CD4-positive, alpha-beta memory T cell (primary cell): ENCODE results near the gene SH3BP4. TPM values are rescaled to one million over a fixed set of nuclear protein-coding genes. Genes with fewer than 3 reads are reported as not detected.

ENCODE experiments used
- CTCF ChIA-PET: fragments of 350-600 bp; sonication (Branson Sonifier 250); formaldehyde crosslinking; loops from one replicate; lab custom pipeline; 2021; ENCODE audit warnings: inconsistent platforms; ENCODE audit not compliant: partially characterized antibody; lab: Charles Lee
- POLR2A ChIA-PET: fragments of 350-600 bp; sonication (Branson Sonifier 250); formaldehyde crosslinking; loops from one replicate; lab custom pipeline; 2021; ENCODE audit not compliant: partially characterized antibody; lab: Charles Lee
- DNase-seq, 5 donors: peaks; one replicate each; pipeline versions ENCODE4 v3.0.0 to v3.0.0-alpha.2; 2020 to 2022; ENCODE audit warnings: mixed read lengths in 1 of 5
- H3K27ac ChIP-seq: one replicate; pipeline ENCODE4 v1.7.0; 2013; ENCODE audit warnings: low read depth, low read length
- H3K27me3 ChIP-seq: 2 replicates; pipeline ENCODE4 v1.7.0; 2013; ENCODE audit warnings: mild to moderate bottlenecking, low read length, moderate library complexity; ENCODE audit not compliant: insufficient read depth
- H3K36me3 ChIP-seq: 2 replicates; pipeline ENCODE4 v1.7.0; 2013; ENCODE audit warnings: mild to moderate bottlenecking, low read length, moderate library complexity; ENCODE audit not compliant: insufficient read depth
- H3K4me1 ChIP-seq: 2 replicates; pipeline ENCODE4 v1.7.0; 2013; ENCODE audit warnings: mild to moderate bottlenecking, low read length, moderate library complexity; ENCODE audit not compliant: insufficient read depth
- H3K4me3 ChIP-seq, 2 donors: one replicate each; pipeline ENCODE4 v1.7.0; 2013; ENCODE audit warnings: low read length in 2 of 2, mild to moderate bottlenecking in 1 of 2
- H3K9me3 ChIP-seq, 2 donors: one replicate each; pipeline ENCODE4 v1.7.0; 2013; ENCODE audit warnings: low read length in 2 of 2, control low read depth in 1 of 2; ENCODE audit not compliant: control insufficient read depth in 1 of 2
- H3K27ac Mint-ChIP-seq, 7 donors: one replicate each; pipeline ENCODE4 v1.8.0; 2020 to 2021; ENCODE audit warnings: mixed read lengths in 7 of 7, mild to moderate bottlenecking in 6 of 7, inconsistent platforms in 3 of 7, moderate library complexity in 3 of 7
- H3K27me3 Mint-ChIP-seq, 2 donors: one replicate each; pipeline ENCODE4 v1.8.0; 2020 to 2021; ENCODE audit warnings: mixed read lengths in 2 of 2
- H3K36me3 Mint-ChIP-seq, 2 donors: one replicate each; pipeline ENCODE4 v1.8.0; 2020 to 2021; ENCODE audit warnings: mixed read lengths in 2 of 2, inconsistent platforms in 1 of 2, mild to moderate bottlenecking in 1 of 2
- H3K4me1 Mint-ChIP-seq, 4 donors: one replicate each; pipeline ENCODE4 v1.8.0; 2020 to 2021; ENCODE audit warnings: mixed read lengths in 4 of 4, mild to moderate bottlenecking in 1 of 4
- H3K4me3 Mint-ChIP-seq, 8 donors: one replicate each; pipeline ENCODE4 v1.8.0; 2020 to 2021; ENCODE audit warnings: mixed read lengths in 8 of 8, mild to moderate bottlenecking in 7 of 8, moderate library complexity in 6 of 8, inconsistent platforms in 3 of 8
- H3K9me3 Mint-ChIP-seq, 8 donors: one replicate each; pipeline ENCODE4 v1.8.0; 2020 to 2021; ENCODE audit warnings: mixed read lengths in 8 of 8, mild to moderate bottlenecking in 5 of 8, inconsistent platforms in 3 of 8, moderate library complexity in 1 of 8
- intact Hi-C: fragments of 100-400 bp; cut with micrococcal nuclease; formaldehyde crosslinking; loops from one replicate; pipeline ENCODE4 v1.15.1; 2023
- polyA plus RNA-seq, 2 donors: library from polyadenylated mRNA; unstranded; fragments of 300-500 nt; fragmentation: Illumina TruSeq; gene quantifications; one replicate each; pipeline ENCODE4 v1.2.3, GENCODE V29; 2021
- total RNA-seq, 2 experiments: library from RNA; stranded (reverse); gene quantifications; one replicate each; pipeline ENCODE4 v1.2.3, GENCODE V29; 2021

SH3BP4 gene
- total and polyA plus RNA-seq, 4 experiments from 2014 or later = 0.20 TPM; not detected in 3

DNA sequence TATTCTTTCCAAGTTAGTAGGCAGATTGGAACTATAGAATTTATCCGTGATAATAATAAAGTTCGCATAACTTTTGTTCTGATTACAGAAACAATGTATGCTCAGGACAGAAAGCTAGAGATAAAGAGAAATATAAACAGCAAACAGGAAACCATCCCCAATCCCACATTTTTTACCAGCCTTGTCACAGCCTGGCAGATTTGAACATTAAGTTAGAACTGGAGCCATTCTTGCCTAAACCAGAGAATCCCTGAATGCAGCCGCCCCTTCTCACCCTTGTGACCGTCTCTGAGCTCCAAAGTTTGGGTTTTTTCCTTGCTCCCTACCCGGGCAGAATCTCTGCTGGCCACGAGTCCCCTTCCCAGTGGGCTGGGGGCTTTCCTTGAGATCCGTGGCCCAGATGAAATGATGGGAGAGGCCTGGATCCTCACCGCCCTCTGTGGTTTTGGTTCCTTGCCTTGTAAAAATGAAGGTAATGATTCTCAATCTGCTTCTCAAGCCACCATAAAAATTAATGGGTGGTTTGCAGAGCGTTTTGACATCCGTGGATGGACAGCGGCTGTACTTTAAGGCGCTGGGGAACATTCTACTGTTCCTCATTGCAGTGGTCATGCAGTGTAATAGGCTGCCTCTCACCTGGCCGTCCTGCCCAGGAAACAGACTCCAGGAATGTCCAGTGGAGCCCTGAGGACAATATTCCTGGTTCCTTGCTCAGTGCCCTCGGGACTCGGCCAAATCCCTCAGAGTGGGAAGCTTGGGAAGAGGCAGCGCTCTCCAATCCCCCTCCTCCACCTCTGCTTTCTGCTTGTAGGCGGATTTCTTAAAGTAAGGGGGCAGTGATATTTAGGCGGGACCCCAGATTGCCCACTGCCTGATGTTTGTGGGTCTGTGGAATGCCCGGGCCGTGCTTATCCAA, 1.6 kb downstream of the SH3BP4 start:
- peaks cover 16% of the 10 kb centered on the region for H3K27me3 ChIP-seq
- peaks cover 5 to 15% (median 6%) of the 10 kb centered on the region in 4 donors for H3K4me1 Mint-ChIP-seq
- no peak overlapping the region for H3K27ac Mint-ChIP-seq
- H3K4me3 Mint-ChIP-seq = peak overlapping the region; percentile 51 to 70 (median 64)
- H3K9me3 Mint-ChIP-seq = peaks cover 0 to 2% (median 0%) of the 10 kb centered on the region in 8 donors
- ChIA-PET POLR2A (no interaction called here), CTCF (no interaction called here)
- intact Hi-C loops = no loop called here
- no peaks in the 10 kb centered on the region for H3K4me1 ChIP-seq
- H3K27ac ChIP-seq = no peak overlapping the region
- H3K36me3 ChIP-seq = no peaks in the 10 kb centered on the region
- no peak overlapping the region for H3K4me3 ChIP-seq
- no peak for DNase-seq
- H3K27me3 Mint-ChIP-seq = peaks cover 34 to 53% of the 10 kb centered on the region in 2 donors
- no peaks in the 10 kb centered on the region for H3K36me3 Mint-ChIP-seq
- no peaks in the 10 kb centered on the region for H3K9me3 ChIP-seq

DNA sequence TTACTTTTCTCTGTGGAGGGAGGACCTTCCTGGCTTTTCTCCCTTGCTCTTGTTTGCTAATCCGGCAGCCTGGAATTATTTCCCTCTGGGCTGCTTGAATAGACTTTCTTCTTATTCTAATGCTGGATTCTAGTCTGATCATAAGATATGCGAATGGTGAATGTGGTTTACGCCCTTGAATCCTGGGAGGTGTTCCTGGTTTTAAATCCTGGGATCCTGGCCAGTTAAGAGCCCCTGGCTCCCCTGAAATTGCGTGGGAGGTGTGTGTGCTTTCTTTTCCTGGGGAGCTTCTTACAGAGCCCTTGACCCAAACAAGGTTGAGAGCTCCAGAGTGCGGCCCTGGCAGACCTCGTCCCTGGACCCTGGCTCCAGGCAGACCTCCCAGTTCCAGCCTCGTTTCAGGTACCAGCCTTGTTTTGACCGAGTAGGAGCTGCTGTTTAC, 2.8 kb downstream of the SH3BP4 start:
- peaks cover 29 to 43% of the 10 kb centered on the region in 2 donors for H3K27me3 Mint-ChIP-seq
- no peak overlapping the region for H3K27ac ChIP-seq
- peaks cover 5 to 15% (median 6%) of the 10 kb centered on the region in 4 donors for H3K4me1 Mint-ChIP-seq
- H3K36me3 Mint-ChIP-seq = no peaks in the 10 kb centered on the region
- no peak overlapping the region for H3K27ac Mint-ChIP-seq
- H3K9me3 Mint-ChIP-seq = peaks cover 0 to 2% (median 0%) of the 10 kb centered on the region in 8 donors
- POLR2A ChIA-PET = no interaction called here
- no peak overlapping the region for H3K4me3 ChIP-seq
- no peaks in the 10 kb centered on the region for H3K36me3 ChIP-seq
- H3K4me3 Mint-ChIP-seq = peak overlapping the region in 2 of 8 donors; percentile 37 to 42
- CTCF ChIA-PET = no interaction called here
- intact Hi-C loops = no loop called here
- DNase-seq = no peak
- H3K9me3 ChIP-seq = no peaks in the 10 kb centered on the region
- no peaks in the 10 kb centered on the region for H3K4me1 ChIP-seq
- H3K27me3 ChIP-seq = peaks cover 16% of the 10 kb centered on the region

DNA sequence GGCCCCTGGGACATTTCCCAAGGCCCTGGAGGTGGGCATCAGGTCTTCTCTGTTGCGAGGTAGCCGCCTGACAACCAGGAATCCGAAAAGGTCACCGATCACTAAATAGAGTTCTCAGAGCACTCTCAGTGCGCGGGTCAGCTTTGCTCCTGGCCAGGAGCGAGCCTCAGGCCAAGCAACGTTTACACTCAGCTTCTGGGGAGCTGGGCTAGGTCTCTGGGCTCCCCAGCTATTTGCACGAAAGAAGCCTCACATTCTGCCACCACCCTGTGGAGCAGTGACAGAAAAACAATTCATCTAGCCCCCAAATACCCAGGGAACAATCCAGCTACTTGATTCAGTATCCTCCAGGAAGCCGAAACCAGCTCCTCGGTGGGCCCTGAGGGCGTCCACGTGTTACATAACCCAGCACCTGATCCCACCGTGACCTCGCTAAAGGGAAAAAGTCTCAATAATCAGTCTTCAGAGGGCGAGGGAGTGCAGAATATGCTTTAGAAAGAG, 3.3 kb downstream of the SH3BP4 start:
- Histone ChIP-seq H3K27ac (no peak overlapping the region), H3K36me3 (no peaks in the 10 kb centered on the region), H3K4me1 (no peaks in the 10 kb centered on the region), H3K9me3 (no peaks in the 10 kb centered on the region), H3K4me3 (no peak overlapping the region), H3K27me3 (peaks cover 16% of the 10 kb centered on the region)
- intact Hi-C loops = no loop called here
- H3K27ac Mint-ChIP-seq = no peak overlapping the region
- ChIA-PET POLR2A (no interaction called here), CTCF (no interaction called here)
- H3K27me3 Mint-ChIP-seq = peaks cover 26 to 37% of the 10 kb centered on the region in 2 donors
- DNase-seq = no peak
- H3K4me3 Mint-ChIP-seq = no peak overlapping the region
- H3K9me3 Mint-ChIP-seq = peaks cover 0 to 2% (median 0%) of the 10 kb centered on the region in 8 donors
- H3K36me3 Mint-ChIP-seq = no peaks in the 10 kb centered on the region
- peaks cover 5 to 15% (median 6%) of the 10 kb centered on the region in 4 donors for H3K4me1 Mint-ChIP-seq

DNA sequence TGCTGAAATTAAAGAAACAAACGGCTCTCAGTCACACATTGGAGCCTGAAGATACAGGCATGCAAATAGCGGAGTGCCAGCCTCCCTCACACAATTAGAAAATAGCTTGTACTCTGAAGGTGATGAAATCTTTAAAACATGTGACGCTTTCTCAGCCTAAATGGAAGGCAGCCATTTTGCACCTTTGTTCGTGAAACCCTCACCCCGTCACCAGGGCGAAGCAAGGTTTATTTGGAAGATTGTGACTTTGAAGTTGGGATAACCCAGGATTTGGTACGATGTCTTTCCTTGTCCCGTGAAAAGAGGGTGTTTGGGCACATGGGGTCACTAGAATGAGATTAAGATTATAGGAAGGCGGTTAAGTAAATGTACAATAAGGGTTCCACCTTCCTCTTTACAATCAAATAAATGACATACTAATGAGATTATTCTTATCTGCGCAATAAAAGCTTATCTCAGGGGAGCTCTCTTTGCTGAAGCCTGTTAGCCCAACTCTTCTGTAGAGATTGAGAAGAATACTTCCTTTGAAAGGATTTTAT, 4.2 kb downstream of the SH3BP4 start:
- CTCF ChIA-PET = no interaction called here
- Mint-ChIP-seq H3K36me3 (no peaks in the 10 kb centered on the region), H3K4me3 (no peak overlapping the region)

DNA sequence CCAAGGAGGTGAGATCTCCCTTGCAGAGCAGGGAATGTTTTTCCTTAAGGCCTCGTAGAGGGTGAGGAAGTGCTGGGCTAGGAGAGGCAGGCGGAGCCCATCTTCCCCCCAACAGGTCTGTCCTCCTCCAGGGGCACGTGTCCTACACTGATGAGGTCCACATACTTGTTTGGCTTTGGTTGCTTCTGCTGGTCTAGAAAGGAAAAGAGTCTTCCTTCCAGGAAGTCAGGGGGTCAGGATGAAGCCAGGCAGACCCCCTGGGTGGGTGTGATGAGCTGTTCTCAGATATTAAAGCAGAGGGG, 6.0 kb downstream of the SH3BP4 start:
- no peaks in the 10 kb centered on the region for H3K36me3 Mint-ChIP-seq
- H3K27me3 Mint-ChIP-seq = peaks cover 16 to 25% of the 10 kb centered on the region in 2 donors
- Histone ChIP-seq H3K4me3 (no peak overlapping the region), H3K36me3 (no peaks in the 10 kb centered on the region), H3K27ac (no peak overlapping the region), H3K4me1 (no peaks in the 10 kb centered on the region), H3K9me3 (no peaks in the 10 kb centered on the region), H3K27me3 (peaks cover 10% of the 10 kb centered on the region)
- H3K4me3 Mint-ChIP-seq = no peak overlapping the region
- H3K9me3 Mint-ChIP-seq = peaks cover 0 to 2% (median 0%) of the 10 kb centered on the region in 8 donors
- intact Hi-C loops = no loop called here
- peaks cover 0 to 7% (median 3%) of the 10 kb centered on the region in 4 donors for H3K4me1 Mint-ChIP-seq
- ChIA-PET POLR2A (no interaction called here), CTCF (no interaction called here)
- H3K27ac Mint-ChIP-seq = no peak overlapping the region
- DNase-seq = no peak

More for the DNA sequence above, 4.2 kb downstream of the SH3BP4 start:
- peaks cover 19 to 28% of the 10 kb centered on the region in 2 donors for H3K27me3 Mint-ChIP-seq
- no peak overlapping the region for H3K27ac Mint-ChIP-seq
- intact Hi-C loops = no loop called here
- Histone ChIP-seq H3K27me3 (peaks cover 12% of the 10 kb centered on the region), H3K4me1 (no peaks in the 10 kb centered on the region), H3K9me3 (no peaks in the 10 kb centered on the region), H3K36me3 (no peaks in the 10 kb centered on the region), H3K27ac (no peak overlapping the region), H3K4me3 (no peak overlapping the region)
- peaks cover 4 to 9% (median 6%) of the 10 kb centered on the region in 4 donors for H3K4me1 Mint-ChIP-seq
- POLR2A ChIA-PET = no interaction called here
- peaks cover 0 to 2% (median 0%) of the 10 kb centered on the region in 8 donors for H3K9me3 Mint-ChIP-seq
- no peak for DNase-seq

DNA sequence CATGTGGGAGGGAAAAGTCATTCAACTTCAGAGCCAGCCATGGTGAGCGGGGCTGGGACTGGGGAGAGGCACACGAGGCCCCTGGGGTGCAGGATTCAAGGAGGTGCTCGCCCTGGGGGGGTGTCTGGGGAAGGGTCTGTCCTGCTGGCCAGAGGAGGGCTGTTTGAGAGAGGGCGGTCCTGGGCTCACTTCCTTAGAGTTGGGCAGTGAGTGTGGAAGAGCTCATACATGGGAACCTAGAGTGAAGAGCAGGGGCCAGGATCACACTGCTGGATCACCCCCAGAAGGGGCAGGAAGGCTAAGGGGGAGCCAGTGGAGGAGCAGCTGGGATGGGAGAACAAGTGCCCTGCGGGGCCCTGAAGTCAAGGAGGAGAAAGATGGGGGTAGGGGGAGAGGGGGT, 6.5 kb downstream of the SH3BP4 start:
- peaks cover 11 to 20% of the 10 kb centered on the region in 2 donors for H3K27me3 Mint-ChIP-seq
- Histone ChIP-seq H3K27ac (no peak overlapping the region), H3K9me3 (no peaks in the 10 kb centered on the region), H3K4me3 (no peak overlapping the region), H3K27me3 (peaks cover 7% of the 10 kb centered on the region), H3K4me1 (no peaks in the 10 kb centered on the region), H3K36me3 (no peaks in the 10 kb centered on the region)
- no peak overlapping the region for H3K4me3 Mint-ChIP-seq
- no peaks in the 10 kb centered on the region for H3K36me3 Mint-ChIP-seq
- intact Hi-C loops = no loop called here
- POLR2A ChIA-PET = no interaction called here
- peaks cover 0 to 4% (median 0%) of the 10 kb centered on the region in 4 donors for H3K4me1 Mint-ChIP-seq
- H3K9me3 Mint-ChIP-seq = peaks cover 0 to 2% (median 0%) of the 10 kb centered on the region in 8 donors
- DNase-seq = no peak
- CTCF ChIA-PET = interaction anchor here (1.0 kb wide), 1 partner anchor 9 kb away, joined by 3 read pairs; no protein-coding TSS in a partner anchor
- no peak overlapping the region for H3K27ac Mint-ChIP-seq

DNA sequence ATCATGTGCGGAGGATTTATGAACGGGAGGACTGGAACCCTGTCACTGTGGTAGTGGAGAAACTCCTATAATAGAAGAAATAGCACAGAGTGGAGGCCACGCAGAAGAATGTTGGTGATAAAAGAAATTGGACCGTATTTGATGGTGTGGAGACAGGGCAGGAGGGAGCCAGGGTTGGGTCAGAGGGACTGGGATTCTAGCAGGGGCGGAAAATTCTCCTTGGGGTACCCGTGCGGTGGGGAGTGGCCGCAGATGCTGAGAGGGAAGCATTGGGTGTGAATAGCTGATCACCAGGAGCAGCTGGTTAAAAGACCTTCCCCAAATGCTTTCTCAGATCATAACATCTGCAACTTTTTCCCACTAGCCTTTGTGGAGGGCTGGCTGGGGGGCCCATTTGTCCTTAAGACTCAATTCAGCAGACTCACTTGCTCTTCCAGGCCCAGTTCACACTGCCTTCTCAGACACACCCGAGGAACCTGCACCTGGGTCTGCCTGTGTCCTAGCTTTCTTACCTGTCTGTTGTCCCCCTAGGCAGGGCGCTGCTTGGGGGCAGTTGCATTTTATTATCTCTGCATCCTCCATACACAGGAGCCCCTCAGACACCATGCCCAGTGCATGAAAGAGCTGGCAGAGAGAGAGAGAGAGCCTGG, 7.1 kb downstream of the SH3BP4 start:
- Histone ChIP-seq H3K36me3 (no peaks in the 10 kb centered on the region), H3K4me3 (no peak overlapping the region), H3K27me3 (peaks cover 4% of the 10 kb centered on the region), H3K9me3 (no peaks in the 10 kb centered on the region), H3K4me1 (no peaks in the 10 kb centered on the region), H3K27ac (no peak overlapping the region)
- no peaks in the 10 kb centered on the region for H3K36me3 Mint-ChIP-seq
- POLR2A ChIA-PET = no interaction called here
- intact Hi-C loops = no loop called here
- H3K27me3 Mint-ChIP-seq = peaks cover 8 to 20% of the 10 kb centered on the region in 2 donors
- DNase-seq = no peak
- no peak overlapping the region for H3K4me3 Mint-ChIP-seq
- H3K9me3 Mint-ChIP-seq = peaks cover 0 to 2% (median 0%) of the 10 kb centered on the region in 8 donors
- CTCF ChIA-PET = interaction anchor here (1.0 kb wide), 1 partner anchor 9 kb away, joined by 3 read pairs; no protein-coding TSS in a partner anchor
- no peak overlapping the region for H3K27ac Mint-ChIP-seq
- peaks cover 0 to 4% (median 0%) of the 10 kb centered on the region in 4 donors for H3K4me1 Mint-ChIP-seq
